ENCODE results near the gene NOS1AP.

Gene NOS1AP

GRCh38 chr1:162386292-162387225 lies 317.1 kb downstream of the NOS1AP start:
- H3K27ac ChIP-seq: no peak overlapping the region
- DNase-seq (ENCODE audit: low read depth, low spot score): no peak

- no peak for DNase-seq (ENCODE audit: low read depth, low spot score)
- no peak overlapping the region for H3K27ac ChIP-seq
Observed at GRCh38 chr1:162387226-162388082, 318.0 kb downstream of the NOS1AP start.

- DNase-seq (ENCODE audit: low read depth, low spot score): no peak
- H3K27ac ChIP-seq: no peak overlapping the region
Observed at GRCh38 chr1:162388083-162388594, 318.6 kb downstream of the NOS1AP start.

GRCh38 chr1:162388615-162389014 lies 319.1 kb downstream of the NOS1AP start:
- DNase-seq (ENCODE audit: low read depth, low spot score): no peak
- H3K27ac ChIP-seq: no peak overlapping the region

- H3K27ac ChIP-seq: peak overlapping the region; percentile 18
- DNase-seq (ENCODE audit: low read depth, low spot score): peak; percentile 24
Observed at GRCh38 chr1:162389021-162389818, 319.7 kb downstream of the NOS1AP start.

GRCh38 chr1:162389971-162390370 lies 320.5 kb downstream of the NOS1AP start:
- H3K27ac ChIP-seq: no peak overlapping the region
- no peak for DNase-seq (ENCODE audit: low read depth, low spot score)

GRCh38 chr1:162390396-162391185 lies 321.1 kb downstream of the NOS1AP start:
- no peak overlapping the region for H3K27ac ChIP-seq

GRCh38 chr1:162391790-162392563 lies 322.5 kb downstream of the NOS1AP start:
- no peak for DNase-seq (ENCODE audit: low read depth, low spot score)
- H3K27ac ChIP-seq: no peak overlapping the region

More at GRCh38 chr1:162390396-162391185, 321.1 kb downstream of the NOS1AP start:
- DNase-seq (ENCODE audit: low read depth, low spot score): no peak

- H3K27ac ChIP-seq: no peak overlapping the region
- DNase-seq (ENCODE audit: low read depth, low spot score): no peak
Observed at GRCh38 chr1:162396201-162396906, 326.9 kb downstream of the NOS1AP start.

- no peak for DNase-seq (ENCODE audit: low read depth, low spot score)
- H3K27ac ChIP-seq: no peak overlapping the region
Observed at GRCh38 chr1:162397039-162397448, 327.6 kb downstream of the NOS1AP start.

GRCh38 chr1:162397943-162398560 lies 328.6 kb downstream of the NOS1AP start:
- no peak for DNase-seq (ENCODE audit: low read depth, low spot score)
- no peak overlapping the region for H3K27ac ChIP-seq

- DNase-seq (ENCODE audit: low read depth, low spot score): no peak
- H3K27ac ChIP-seq: no peak overlapping the region
Observed at GRCh38 chr1:162398999-162399580, 329.6 kb downstream of the NOS1AP start.

- no peak for DNase-seq (ENCODE audit: low read depth, low spot score)
- no peak overlapping the region for H3K27ac ChIP-seq
Observed at GRCh38 chr1:162400790-162401355, 331.4 kb downstream of the NOS1AP start.

- no peak for DNase-seq (ENCODE audit: low read depth, low spot score)
Observed at GRCh38 chr1:162404550-162405160, 335.2 kb downstream of the NOS1AP start.

GRCh38 chr1:162405800-162406199 lies 336.3 kb downstream of the NOS1AP start:
- no peak for DNase-seq (ENCODE audit: low read depth, low spot score)
- H3K27ac ChIP-seq: peak overlapping the region; percentile 13

More at GRCh38 chr1:162404550-162405160, 335.2 kb downstream of the NOS1AP start:
- peak overlapping the region; percentile 13 for H3K27ac ChIP-seq

GRCh38 chr1:162406811-162407210 lies 337.3 kb downstream of the NOS1AP start:
- DNase-seq (ENCODE audit: low read depth, low spot score): no peak

More at GRCh38 chr1:162406811-162407210, 337.3 kb downstream of the NOS1AP start:
- H3K27ac ChIP-seq: no peak overlapping the region

All from epithelial cell of prostate (primary cell).